NCI-H2227 (cell line): ENCODE measurements around the gene RPS6KC1.
A peak's percentile ranks its signal among the peaks of the same experiment; 100 is the strongest.
"Not testable (repeated sequence)": the region's sequence is repeated elsewhere in the genome, so short reads cannot be mapped to it uniquely, and the experiment has no call there.

ENCODE experiments used
- DNase-seq: peaks from one replicate; lab custom pipeline; 2025; ENCODE audit not compliant: unreplicated experiment; lab: John Stamatoyannopoulos, UW

RPS6KC1 gene

DNA sequence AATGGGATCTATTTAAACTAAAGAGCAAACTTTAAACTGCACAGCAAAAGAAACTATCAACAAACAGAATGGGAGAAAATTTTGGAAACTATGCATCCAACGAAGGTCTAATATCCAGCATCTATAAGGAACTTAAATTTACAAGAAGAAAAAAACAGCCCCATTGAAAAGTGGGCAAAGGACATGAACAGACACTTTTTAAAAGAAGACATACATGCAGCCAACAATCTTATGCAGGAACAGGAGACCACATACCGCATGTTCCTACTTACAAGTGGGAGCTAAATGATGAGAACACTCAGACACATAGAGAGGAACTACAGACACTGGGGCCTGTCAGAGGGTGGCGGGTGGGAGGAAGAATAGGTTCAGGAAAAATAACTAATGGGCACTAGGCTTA, 149.6 kb downstream of the RPS6KC1 start:
- no peak for DNase-seq

DNA sequence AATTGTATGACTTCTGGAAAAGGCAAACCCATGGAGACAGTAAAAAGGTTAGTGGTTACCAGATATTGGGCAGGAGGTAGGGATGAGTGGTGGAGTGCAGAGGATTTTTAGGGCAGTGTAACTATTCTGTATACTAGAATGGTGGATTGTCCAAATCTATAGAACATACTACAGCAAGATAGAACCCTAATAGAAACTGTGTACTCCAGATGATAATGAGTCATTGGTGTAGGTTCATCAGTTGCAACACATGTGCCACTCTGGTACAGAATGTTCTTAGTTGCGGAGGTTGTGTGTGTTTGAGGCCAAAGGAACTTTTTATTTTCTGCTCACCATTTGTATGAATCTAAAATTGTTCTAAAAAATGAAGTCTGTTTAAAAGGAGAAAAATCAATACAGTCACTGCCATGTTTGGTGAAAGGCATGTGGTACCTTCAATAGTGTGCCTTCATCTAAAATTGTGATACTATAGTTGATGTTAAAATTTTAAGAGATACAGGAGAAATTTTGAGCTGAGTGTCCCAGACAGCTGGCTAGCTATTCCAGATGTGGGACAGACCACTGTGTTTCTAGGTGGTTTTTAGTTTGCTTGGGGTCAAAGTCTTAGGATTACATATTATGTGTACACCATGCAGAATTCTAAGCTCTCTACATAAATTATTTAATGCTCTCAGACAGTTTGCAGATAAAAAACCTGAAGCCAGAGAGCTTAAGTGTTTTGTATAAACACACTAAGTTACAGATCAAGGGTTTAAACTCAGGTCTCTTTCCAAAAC, 150.5 kb downstream of the RPS6KC1 start:
- DNase-seq, result no peak

DNA sequence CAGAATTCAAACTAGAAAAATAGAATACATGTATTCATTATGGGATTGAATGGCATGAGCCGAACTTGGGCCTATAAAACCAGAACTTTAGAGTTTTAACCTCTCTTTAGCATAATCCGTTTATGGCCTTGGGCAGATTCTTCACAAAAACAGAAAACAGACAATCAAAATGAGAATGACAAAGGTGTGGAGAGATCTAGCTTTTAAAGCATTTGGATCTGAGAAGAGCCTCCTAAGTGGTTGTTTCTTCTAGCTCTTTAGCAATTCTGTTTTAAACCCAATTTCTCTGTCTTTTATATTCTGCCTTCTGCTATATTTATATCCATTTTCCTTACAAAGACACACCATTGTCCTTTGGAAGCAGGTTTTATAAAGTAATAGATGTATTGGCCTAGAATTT, 160.2 kb downstream of the RPS6KC1 start:
- DNase-seq, result no peak

DNA sequence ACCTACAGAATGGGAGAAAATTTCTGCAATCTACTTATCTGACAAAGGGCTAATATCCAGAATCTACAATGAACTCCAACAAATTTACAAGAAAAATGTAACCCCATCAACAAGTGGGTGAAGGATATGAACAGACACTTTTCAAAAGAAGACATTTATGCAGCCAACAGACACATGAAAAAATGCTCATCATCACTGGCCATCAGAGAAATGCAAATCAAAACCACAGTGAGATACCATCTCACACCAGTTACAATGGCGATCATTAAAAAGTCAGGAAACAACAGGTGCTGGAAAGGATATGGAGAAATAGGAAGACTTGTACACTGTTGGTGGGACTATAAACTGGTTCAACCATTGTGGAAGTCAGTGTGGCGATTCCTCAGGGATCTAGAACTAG, 168.0 kb downstream of the RPS6KC1 start:
- DNase-seq, result not testable (repeated sequence)

DNA sequence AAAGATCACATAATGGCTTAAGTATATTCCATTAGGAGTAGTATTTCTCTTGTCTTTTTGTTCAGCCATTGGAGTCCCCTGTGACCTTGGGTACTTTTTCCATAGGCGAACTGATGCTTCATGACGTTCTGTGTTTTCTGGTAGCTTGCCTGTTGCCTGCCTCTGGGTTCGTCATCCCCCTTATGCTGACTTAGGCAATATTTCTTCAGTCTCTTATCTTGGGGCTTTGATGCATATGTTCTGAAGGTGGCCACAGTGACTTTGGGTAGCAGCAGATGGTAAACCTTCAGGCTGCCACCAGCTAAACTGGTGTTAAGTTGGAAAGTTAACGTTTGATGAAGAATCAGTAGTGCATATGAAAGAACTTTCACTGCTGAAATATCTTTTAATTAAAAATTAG, 170.2 kb downstream of the RPS6KC1 start:
- DNase-seq, result no peak

DNA sequence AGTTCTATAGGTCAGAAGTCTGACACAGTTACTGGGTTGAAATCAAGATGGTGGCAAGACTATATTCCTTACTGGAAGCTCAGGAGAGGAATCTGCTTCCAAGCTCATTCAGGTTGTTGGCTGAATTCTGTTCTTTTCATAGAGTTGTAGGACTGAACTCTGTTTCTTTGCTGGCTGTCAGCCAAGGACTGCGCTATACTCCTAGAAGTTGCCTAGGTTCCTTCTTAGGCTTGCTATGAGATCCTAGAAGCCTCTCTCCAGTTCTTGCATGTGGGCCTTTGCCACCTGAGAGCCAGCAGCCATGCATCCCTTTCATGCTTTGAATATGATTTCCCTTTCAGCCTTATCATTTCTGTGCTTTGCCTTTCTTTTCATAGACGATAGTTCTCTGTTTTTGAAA, 176.4 kb downstream of the RPS6KC1 start:
- no peak for DNase-seq

DNA sequence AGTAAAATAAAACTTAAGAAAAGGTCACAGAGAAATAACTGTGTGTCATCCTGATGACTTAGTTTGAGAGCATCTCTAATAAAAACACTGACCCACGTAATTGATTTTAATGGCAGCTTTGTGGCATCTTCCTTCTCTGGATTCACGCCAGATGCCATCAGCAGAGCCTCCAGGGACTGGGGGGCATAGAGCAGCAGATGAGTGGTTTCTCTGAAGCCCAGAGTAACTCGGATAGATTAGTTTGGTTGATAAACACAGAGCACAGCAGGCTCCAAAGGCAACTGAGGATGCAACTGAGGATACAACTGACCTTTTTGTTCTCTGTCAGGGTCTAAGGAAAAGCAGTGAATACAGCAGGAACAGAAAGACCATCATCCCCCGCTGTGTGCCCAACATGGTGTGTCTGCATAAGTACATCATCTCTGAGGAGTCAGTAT, 180.8 kb downstream of the RPS6KC1 start:
- peak; percentile 84 for DNase-seq

DNA sequence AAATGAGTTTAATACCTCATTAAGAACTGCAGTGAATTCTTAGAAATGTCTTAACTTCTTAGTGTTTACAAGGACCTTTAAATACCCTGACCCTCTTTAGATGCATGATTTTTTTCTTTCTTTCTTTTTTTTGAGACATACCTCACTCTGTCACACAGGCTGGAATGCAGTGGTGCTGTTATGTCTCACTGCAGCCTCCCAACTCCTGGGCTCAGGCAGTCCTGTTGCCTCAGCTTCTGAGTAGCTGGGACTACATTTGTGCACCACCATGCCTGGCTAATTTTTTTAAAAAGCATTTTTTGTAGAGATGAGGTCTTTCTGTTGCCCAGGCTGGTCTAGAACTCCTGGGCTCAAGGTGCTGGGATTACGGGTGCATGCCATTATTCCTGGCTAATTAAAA, 191.8 kb downstream of the RPS6KC1 start:
- DNase-seq, result no peak

DNA sequence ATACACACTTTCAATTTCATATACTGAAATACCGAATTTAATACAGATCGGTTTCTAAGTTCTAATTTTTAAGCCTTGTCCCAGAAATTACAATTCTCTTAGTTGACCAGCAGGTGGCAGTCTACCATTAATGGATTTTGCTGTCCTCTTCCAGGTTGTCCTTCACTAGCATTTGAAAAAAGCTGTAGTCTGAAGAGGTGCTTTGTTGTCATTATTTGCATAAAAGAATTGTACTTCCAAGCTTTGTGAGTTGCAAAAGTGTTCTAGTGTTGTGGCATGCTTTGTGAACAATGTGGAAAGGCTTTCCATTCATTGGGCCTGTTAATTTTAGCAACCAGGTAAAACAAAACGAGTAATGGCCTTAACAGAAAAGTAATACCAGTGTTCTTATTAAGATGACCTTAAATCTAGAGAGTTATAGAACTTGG, 193.6 kb downstream of the RPS6KC1 start:
- DNase-seq, result peak; percentile 52

DNA sequence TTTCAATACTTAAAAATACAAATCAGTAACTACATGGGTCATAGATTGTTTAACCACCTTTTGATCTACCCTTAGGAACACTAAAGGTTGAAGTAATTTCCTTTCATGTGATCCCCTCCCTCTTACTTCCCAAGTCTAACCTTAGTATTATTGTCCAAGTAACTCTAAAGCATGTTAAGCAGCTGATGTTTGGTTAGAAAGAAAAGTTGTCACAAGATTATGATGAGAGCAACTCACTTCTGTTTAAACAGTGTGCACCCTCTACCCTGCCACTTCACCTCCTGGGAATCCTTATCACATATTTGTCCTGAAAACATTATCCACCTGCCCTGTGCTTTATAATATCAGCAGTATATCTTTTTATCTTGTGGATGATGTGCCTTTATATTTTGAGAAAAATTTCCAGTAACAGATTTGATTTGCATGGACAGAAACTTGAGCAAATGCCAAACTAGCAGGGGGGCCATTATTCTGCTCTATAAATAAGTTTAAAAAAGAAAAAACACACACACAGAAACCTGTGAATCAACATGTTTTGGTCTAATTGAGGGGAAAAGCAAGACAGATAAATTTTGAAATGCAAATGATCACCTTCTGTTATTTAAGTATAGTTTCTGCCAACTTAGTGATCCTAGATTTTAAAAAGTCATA, 194.3 kb downstream of the RPS6KC1 start:
- no peak for DNase-seq

DNA sequence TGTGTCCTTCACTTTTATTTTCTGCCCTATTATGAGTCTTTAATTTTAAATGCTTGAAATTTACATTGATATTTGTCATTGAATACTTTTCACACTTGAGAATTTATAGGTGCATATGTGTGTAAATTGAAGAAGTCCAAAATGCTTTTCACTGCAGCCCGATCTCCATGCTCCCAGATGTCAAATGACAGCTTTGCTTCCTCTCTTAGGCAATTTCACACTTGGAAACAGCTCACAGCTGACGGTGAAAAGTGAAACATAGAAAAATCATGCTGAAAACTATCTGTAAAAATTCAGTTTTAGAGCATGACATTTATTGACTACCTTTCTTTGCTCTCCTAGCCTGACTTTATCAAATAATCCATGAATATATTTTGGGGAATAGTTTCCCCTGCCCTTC, 196.0 kb downstream of the RPS6KC1 start:
- no peak for DNase-seq

DNA sequence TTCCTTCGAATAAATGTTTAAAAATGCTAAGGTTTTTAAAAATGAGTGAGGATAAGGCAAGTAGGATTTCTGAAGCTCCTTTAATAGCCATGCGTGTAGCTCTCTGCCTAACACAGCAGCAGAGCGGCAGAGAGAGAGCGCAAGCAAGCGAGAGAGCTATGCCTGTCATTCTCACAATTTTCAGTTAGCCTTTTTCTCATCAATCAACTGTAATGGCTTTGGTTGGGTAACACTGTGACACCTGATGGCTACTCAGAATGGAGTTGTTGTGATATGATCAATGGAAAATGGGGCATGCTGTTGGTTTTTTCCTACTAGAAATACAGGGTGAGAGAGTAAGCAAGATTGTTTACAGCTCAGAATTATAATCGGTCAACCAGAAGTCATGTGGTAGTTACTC, 198.4 kb downstream of the RPS6KC1 start:
- DNase-seq, result no peak

DNA sequence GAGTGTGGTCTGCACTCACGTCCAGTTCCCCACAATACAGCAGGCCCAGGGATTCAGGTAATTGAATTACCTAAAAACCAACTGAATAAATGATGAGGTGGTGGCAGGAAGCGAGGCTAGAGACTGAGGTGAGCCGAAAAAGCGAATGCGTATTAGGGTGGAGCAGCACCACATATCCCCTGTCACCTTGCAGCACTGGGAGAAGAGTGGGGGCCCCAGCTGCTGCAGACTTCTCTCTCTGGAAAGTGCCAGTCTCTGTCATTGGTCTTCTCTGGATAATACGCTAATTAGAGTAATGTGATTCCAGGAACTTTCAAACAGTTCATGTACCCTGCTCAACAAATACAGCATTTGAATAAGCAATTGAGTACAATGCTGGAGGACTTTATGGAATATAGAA, 199.0 kb downstream of the RPS6KC1 start:
- no peak for DNase-seq

DNA sequence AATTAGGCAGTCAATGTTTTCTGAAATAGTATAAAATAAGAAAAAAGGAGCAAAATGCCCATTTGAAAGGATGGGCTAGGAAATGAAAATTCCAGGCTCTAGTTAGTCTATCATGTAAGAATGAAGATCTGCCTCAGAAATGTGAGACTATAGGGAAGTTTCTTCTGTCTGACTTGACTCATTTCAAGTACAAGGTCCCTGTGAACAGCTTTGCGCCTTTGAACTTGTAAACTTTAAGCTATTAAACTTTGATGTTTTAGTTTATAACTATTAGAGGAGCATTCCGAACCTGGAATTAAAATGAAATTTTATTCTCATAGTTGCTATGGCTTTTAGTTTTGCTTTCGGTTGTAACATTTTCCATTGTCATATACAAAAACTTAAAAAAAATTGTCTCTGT, 199.4 kb downstream of the RPS6KC1 start:
- no peak for DNase-seq

DNA sequence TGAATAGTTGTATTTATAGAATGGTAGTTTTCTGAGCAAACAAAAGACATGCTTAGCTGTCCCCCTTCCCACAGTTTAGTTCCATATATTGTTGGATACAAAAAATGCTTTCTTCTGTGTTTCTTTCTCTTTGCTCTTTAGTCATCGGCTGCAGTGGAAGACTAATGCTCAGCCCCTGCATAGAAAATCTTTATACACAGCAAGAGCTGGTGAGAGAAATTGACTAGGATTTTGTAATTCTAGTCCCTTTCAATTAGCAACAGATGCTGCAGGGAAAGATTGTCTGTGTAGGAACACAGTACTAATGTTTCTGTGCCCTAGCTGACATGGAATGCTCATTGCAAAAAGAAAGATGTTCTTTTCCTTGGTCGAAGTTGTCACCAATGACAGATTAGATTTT, 200.9 kb downstream of the RPS6KC1 start:
- DNase-seq, result no peak

DNA sequence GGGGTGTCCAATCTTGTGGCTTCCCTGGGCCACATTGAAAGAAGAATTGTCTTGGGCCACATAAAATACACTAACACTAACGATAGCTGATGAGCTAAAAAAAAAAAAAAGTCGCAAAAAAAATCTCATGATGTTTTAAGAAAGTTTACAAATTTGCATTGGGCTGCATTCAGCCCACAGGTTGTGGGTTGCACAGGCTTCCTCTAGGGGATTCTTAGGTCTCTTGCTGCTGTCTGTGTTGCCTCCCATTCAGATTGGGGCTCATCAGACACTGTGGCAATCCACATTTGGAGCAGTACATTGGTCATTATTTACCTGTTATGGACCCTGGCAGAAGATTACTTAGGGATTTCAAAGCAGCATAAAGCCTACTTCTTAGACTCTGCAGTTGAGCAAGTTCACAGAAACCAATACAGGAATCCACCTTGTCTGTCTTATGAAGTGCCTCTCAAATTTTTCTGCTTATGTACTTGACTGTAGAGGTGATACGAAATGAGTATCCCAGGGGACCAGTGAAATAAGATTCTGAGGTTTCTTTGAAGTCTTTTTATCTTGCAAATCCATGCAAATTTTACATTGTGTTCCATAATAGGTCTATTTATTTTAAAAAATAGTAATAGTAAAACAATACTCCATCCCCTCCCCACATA, 205.5 kb downstream of the RPS6KC1 start:
- DNase-seq, result no peak

DNA sequence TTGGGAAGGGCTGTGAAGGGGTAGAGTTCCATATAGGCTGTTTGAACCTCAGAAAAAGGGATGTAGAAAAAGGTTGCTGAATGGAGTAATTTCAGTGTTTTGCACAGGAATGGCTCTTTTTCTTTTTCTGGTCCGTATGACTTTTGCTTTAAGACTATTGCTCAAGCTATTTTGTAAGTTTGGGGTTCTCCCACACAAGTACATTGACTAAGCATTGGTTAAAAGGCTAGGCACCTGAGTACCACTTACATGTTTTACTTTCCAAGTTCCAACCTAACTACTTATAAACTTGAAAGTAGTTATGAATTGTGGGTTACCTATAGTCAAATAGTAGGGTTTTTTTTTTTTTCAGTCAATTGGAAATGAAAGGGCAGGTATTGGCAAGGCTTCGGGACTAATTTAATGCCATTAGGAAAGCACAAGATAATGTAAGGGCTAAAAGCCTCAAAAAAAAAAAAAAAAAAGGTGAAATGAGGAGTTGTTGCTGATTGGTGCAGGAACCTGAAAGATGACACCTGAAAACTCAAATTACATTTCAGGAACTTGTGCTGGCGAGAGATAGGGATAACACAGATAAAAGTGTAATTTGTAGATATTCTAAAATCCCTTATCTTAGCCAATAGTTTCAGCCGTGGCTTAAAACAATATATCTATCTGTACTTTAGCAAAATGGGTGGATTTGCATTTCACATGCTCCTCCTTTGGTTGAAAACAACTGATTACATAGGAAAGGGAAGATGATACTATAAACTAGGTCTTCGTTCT, 209.5 kb downstream of the RPS6KC1 start:
- DNase-seq, result no peak

DNA sequence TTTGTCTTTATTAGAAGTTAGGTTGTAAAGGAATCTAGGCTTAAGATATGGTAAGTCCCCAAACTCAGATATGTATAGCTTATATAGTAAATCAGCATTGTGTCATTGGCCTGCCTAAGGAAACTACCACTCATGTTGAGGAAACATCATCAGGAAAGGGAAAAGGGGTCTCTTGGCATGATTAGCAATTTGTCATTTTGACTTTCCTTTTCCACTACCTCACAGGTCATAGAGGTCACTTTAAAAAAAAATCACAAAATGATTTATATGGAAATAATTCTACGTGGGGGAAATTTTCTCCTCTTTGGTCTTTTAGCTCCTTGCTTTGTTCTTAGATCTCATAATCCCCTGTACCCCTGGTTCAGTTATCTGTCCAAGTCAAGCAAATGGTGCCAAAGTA, 213.5 kb downstream of the RPS6KC1 start:
- DNase-seq, result no peak

DNA sequence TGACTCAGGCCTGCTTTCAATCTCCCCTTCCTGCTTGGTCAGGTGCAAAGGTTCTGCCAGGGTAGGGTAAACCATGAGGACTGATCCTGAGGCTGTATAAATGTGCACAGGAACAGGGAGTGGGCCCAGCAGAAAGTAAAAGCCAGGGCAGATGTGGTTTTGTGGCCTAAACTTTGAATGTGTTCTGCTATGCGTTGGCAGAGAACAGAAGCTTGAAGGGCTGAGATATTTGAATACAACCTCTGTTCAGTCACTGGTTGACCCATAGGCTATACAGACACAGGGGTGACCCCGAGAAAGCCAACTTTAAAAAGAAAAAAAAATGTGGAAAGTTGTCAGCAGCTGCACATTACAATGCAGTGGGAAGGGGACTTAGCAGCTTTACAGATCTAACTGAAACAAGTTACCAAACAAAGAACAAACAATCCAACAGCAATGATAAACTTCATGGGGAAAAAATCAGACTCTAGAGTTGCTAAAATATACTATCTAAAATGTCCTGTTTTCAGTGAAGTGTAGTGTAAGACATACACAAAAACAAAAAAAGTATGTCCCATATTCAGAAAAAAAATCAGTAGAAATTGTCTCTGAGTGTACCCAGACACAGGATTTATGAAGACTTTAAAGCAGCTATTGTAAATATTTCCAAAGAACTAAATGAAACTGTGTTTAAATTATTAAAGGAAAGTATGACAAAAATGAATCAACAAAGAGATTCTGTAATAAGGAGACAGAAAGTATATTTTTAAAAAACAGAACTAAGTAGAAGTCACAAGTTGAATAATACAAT, 216.1 kb downstream of the RPS6KC1 start:
- no peak for DNase-seq

DNA sequence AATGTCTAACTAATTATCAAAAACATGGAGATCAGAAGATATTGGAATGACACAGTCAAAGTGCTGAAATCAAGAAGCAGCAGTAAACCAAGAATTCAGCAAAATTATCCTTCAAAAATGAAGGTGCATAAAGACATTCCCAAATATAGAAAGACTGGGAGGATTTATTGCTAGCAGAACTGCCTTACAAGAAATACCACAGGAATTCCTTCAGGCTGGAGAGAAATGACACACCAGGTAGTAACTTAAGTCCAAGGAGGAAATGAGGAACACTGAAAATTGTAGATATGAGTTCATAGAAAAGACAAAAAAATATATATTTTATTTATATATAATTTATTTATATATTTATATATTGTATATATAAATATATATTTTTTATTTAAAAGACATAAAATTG, 217.2 kb downstream of the RPS6KC1 start:
- DNase-seq, result no peak

DNA sequence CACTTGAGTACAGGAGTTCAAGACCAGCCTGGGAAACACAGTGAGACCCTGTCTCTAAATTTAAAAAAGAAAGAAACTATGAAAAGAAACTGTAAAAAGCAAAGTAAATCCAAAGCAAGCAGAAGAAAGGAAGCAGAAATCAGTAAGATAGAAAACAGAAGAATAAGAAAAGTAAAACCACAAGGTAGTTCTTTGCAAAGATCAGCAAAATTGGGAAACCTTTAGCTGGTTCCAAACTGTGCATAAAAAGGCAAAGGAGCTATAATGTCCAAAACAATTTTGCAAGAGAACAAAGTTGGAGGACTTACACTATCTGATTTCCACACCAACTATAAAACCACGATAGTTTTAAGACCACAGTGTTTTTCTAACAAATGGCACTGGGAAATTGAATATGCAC, 218.8 kb downstream of the RPS6KC1 start:
- no peak for DNase-seq
